Progenitor cell of endocrine pancreas (in vitro differentiated cells): Measurements from ENCODE around the gene C3orf20. TPM values are rescaled to one million over a fixed set of nuclear protein-coding genes. Genes with fewer than 3 reads are reported as not detected.

Source experiments
- DNase-seq: peaks from one replicate; pipeline ENCODE4 v3.0.0; 2021; ENCODE audit warnings: low spot score; ENCODE audit not compliant: unreplicated experiment
- H3K27ac Mint-ChIP-seq: 2 replicates; pipeline ENCODE4 v1.8.0; 2021; ENCODE audit warnings: mild to moderate bottlenecking, moderate library complexity, mixed read lengths
- H3K27me3 Mint-ChIP-seq: 2 replicates; pipeline ENCODE4 v1.8.0; 2021; ENCODE audit warnings: mixed read lengths
- H3K36me3 Mint-ChIP-seq: 2 replicates; pipeline ENCODE4 v1.8.0; 2022; ENCODE audit warnings: mixed read lengths; ENCODE audit not compliant: insufficient read depth
- H3K4me1 Mint-ChIP-seq: 2 replicates; pipeline ENCODE4 v1.8.0; 2021; ENCODE audit warnings: low read depth, mixed read lengths
- H3K4me3 Mint-ChIP-seq: 2 replicates; pipeline ENCODE4 v1.8.0; 2021; ENCODE audit warnings: low read depth, mild to moderate bottlenecking, moderate library complexity, mixed read lengths
- H3K9me3 Mint-ChIP-seq: 2 replicates; pipeline ENCODE4 v1.8.0; 2021; ENCODE audit warnings: low read depth, mixed read lengths
- CTCF ChIP-seq: fragments of 200-600 bp; sonication (generic); IDR thresholded peaks from one replicate; pipeline ENCODE4 v1.5.0; 2021; ENCODE audit warnings: antibody characterized with exemption, mild to moderate bottlenecking; ENCODE audit not compliant: unreplicated experiment
- total RNA-seq: library from RNA; stranded (reverse); gene quantifications from 2 replicates; pipeline ENCODE4 v1.2.1, GENCODE V29; 2021

C3orf20 gene
- total RNA-seq, 1 donor from 2014 or later = 0.19 TPM

- Mint-ChIP-seq H3K36me3 (no peaks in the 10 kb centered on the region), H3K27me3 (peaks cover 3% of the 10 kb centered on the region), H3K27ac (no peak overlapping the region), H3K4me1 (no peaks in the 10 kb centered on the region), H3K4me3 (no peak overlapping the region), H3K9me3 (no peaks in the 10 kb centered on the region)
- no peak for TF ChIP-seq CTCF
- no peak for DNase-seq
Observed at GRCh38 chr3:14757153-14757700, 82.3 kb downstream of the C3orf20 start.

- Mint-ChIP-seq H3K9me3 (no peaks in the 10 kb centered on the region), H3K27ac (no peak overlapping the region), H3K4me3 (no peak overlapping the region), H3K36me3 (no peaks in the 10 kb centered on the region), H3K27me3 (peaks cover 3% of the 10 kb centered on the region), H3K4me1 (no peaks in the 10 kb centered on the region)
- no peak for TF ChIP-seq CTCF
- DNase-seq = no peak
Observed at GRCh38 chr3:14758297-14758696, 83.4 kb downstream of the C3orf20 start.

GRCh38 chr3:14758959-14759358 is 84.0 kb downstream of the C3orf20 start:
- DNase-seq = no peak
- H3K9me3 Mint-ChIP-seq = no peaks in the 10 kb centered on the region
- peaks cover 5% of the 10 kb centered on the region for H3K27me3 Mint-ChIP-seq
- no peaks in the 10 kb centered on the region for H3K36me3 Mint-ChIP-seq
- H3K4me1 Mint-ChIP-seq = no peaks in the 10 kb centered on the region
- no peak overlapping the region for H3K4me3 Mint-ChIP-seq
- no peak overlapping the region for H3K27ac Mint-ChIP-seq
- no peak for TF ChIP-seq CTCF

GRCh38 chr3:14760185-14760584 is 85.2 kb downstream of the C3orf20 start:
- no peaks in the 10 kb centered on the region for H3K36me3 Mint-ChIP-seq
- no peaks in the 10 kb centered on the region for H3K4me1 Mint-ChIP-seq
- peaks cover 7% of the 10 kb centered on the region for H3K27me3 Mint-ChIP-seq
- H3K4me3 Mint-ChIP-seq = no peak overlapping the region
- no peak for TF ChIP-seq CTCF
- DNase-seq = no peak
- H3K9me3 Mint-ChIP-seq = no peaks in the 10 kb centered on the region
- no peak overlapping the region for H3K27ac Mint-ChIP-seq

- no peak for TF ChIP-seq CTCF
- no peak for DNase-seq
- H3K27me3 Mint-ChIP-seq = peaks cover 11% of the 10 kb centered on the region
- no peaks in the 10 kb centered on the region for H3K4me1 Mint-ChIP-seq
- H3K4me3 Mint-ChIP-seq = no peak overlapping the region
- no peaks in the 10 kb centered on the region for H3K9me3 Mint-ChIP-seq
- H3K36me3 Mint-ChIP-seq = no peaks in the 10 kb centered on the region
- H3K27ac Mint-ChIP-seq = no peak overlapping the region
Observed at GRCh38 chr3:14761121-14761672, 86.3 kb downstream of the C3orf20 start.
